ENCODE measurements around the gene CLEC4G. TPM values are rescaled to one million over a fixed set of nuclear protein-coding genes. Genes with fewer than 3 reads are reported as not detected.
A peak's percentile ranks its signal among the peaks of the same experiment; 100 is the strongest.

The CLEC4G gene
- total and polyA plus RNA-seq, 7 donors: 0.08 to 0.69 (median 0.38) TPM; not detected in 2

DNA sequence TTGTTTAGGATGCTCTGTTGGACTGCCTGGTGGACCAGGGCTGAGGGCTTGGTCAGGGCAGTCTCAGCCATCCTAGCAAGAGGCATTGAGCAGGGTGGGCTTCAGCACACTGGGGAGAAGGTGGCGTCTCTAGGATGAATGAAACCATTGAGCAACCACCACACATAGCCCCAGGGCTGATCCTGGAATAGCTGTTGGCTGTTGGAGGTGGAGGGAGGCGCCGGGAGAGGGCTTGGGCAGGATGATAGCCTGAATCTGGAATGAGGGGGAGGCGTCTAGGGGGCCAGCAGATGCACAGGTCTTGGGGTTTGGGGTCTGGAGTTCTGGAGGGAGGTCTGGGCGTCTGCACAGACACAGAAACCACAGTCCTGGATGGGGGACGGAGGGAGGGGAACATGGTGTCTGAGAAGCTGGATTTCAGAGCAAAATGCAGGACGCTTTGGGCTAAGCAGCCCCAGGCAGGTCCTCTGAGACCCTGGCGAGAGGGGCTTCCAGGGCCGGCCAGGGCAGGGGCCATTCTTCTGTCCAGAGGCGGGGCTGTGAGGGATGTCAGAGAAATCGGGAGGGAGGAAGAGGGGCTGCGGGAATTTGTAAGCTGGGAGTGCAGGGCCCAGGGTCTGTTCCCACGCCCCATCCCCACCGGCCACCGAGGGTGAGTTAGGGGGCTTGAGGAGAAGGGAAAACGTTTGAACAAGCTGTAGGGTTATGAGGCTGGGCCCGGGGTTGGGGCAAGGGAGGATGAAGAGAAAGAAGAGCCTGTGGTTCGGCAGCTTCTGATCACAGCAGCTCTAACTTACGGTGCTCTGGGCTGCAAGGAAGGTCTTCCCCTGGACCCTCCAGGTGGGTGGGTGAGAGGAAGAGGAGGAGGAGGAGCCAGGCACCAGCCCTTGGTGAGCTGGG lies 46.1 kb downstream of the CLEC4G start:
- H3K9me3 ChIP-seq: no peaks in the 10 kb centered on the region
- no peak overlapping the region for H3K4me3 ChIP-seq
- ATAC-seq (no peak), DNase-seq (no peak)
- no peak overlapping the region for H3K27ac ChIP-seq
- TF ChIP-seq, protein P1, sequence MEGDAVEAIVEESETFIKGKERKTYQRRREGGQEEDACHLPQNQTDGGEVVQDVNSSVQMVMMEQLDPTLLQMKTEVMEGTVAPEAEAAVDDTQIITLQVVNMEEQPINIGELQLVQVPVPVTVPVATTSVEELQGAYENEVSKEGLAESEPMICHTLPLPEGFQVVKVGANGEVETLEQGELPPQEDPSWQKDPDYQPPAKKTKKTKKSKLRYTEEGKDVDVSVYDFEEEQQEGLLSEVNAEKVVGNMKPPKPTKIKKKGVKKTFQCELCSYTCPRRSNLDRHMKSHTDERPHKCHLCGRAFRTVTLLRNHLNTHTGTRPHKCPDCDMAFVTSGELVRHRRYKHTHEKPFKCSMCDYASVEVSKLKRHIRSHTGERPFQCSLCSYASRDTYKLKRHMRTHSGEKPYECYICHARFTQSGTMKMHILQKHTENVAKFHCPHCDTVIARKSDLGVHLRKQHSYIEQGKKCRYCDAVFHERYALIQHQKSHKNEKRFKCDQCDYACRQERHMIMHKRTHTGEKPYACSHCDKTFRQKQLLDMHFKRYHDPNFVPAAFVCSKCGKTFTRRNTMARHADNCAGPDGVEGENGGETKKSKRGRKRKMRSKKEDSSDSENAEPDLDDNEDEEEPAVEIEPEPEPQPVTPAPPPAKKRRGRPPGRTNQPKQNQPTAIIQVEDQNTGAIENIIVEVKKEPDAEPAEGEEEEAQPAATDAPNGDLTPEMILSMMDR (IDR thresholded peaks at IDR 0.05): no peak
- H3K4me1 ChIP-seq: no peaks in the 10 kb centered on the region
- H3K36me3 ChIP-seq (ENCODE audit: insufficient read depth in 1 of 2, low read depth in 1 of 2): peaks cover 0 to 23% of the 10 kb centered on the region in 2 donors
- H3K27me3 ChIP-seq (ENCODE audit: insufficient read depth in 3 of 3, low read length in 2 of 3): peaks cover 0 to 6% (median 0%) of the 10 kb centered on the region in 3 donors
- intact Hi-C loops (cut with DNase I): no loop called here
- 33 to 38% (median 34%) methylated on average over 18 to 19 of the region's 19 CpGs for WGBS, 3 donors

DNA sequence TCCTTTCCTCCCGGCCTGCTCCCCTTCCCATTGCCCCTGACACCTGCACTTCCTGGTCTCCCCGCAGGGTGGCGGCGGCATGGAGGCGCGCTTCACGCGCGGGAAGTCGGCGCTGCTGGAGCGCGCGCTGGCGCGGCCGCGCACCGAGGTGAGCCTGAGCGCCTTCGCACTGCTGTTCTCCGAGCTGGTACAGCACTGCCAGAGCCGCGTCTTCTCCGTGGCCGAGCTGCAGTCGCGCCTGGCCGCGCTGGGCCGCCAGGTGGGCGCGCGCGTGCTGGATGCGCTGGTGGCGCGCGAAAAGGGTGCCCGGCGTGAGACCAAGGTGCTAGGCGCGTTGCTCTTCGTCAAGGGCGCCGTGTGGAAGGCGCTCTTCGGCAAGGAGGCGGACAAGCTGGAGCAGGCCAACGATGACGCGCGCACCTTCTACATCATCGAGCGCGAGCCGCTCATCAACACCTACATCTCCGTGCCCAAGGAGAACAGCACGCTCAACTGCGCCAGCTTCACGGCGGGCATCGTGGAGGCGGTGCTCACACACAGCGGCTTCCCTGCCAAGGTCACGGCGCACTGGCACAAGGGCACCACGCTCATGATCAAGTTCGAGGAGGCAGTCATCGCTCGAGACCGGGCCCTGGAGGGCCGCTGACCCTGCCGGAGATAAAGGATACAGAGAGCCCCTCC lies 49.6 kb downstream of the CLEC4G start:
- TF ChIP-seq, protein P1 (IDR thresholded peaks at IDR 0.05): no peak
- WGBS, 3 donors: 72 to 80% (median 75%) methylated on average over 73 to 74 of the region's 74 CpGs
- ATAC-seq: no peak
- peak overlapping the region; percentile 100 for H3K4me3 ChIP-seq
- intact Hi-C loops (cut with DNase I): loop anchor here in 1 of 2 donors (5.0 kb wide), 1 partner anchor 325 kb away; no protein-coding TSS in a partner anchor
- peaks cover 0 to 23% of the 10 kb centered on the region in 2 donors for H3K36me3 ChIP-seq (ENCODE audit: insufficient read depth in 1 of 2, low read depth in 1 of 2)
- no peak overlapping the region for H3K27ac ChIP-seq
- H3K9me3 ChIP-seq: no peaks in the 10 kb centered on the region
- no peaks in the 10 kb centered on the region for H3K4me1 ChIP-seq
- no peaks in the 10 kb centered on the region for H3K27me3 ChIP-seq (ENCODE audit: insufficient read depth in 3 of 3, low read length in 2 of 3)
- no peak for DNase-seq

DNA sequence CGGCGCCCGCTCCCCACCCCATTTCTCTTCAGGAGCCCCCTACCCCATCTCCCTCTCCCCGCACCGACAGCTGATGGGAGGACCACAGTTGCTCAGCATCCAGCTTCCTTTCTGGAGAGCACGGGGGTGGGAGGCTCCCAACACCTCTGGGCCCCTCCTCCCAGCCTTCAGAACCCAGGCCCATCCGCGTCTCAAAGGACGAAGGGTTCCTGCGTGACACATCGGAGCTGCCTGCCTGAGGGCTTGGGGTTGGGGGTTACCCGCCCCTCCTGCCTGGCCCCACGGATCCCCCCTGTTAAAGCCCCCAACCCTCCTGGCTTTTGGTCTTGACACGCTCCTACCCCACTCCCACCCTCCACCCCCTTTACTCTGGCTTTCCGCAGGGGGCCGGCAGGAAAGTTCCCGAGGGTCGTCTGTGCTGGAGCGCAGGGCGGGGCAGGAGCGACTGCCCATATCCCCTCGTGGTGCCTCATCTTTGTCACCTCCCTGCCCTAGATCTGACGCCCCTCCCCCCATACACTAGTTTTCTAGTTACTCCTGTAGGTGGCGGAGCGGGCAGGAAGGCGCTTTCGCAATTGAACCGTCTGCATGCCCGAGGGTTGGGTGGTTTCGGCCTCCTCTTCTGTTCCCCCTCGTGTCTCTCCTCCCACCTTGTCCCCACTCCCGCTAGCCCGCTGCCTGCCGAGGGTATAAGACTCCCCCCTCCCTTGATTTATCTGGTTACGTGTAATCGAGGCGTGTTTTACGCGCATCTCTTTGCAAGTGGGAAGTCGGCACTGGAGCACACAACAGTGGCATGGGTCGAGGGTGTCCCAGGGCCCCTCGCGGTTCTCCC lies 50.4 kb downstream of the CLEC4G start:
- ATAC-seq: peak; percentile 69 to 84 (median 78)
- H3K27me3 ChIP-seq (ENCODE audit: insufficient read depth in 3 of 3, low read length in 2 of 3): peaks cover 0 to 3% (median 0%) of the 10 kb centered on the region in 3 donors
- no peaks in the 10 kb centered on the region for H3K9me3 ChIP-seq
- H3K4me1 ChIP-seq: no peaks in the 10 kb centered on the region
- WGBS, 3 donors: 3 to 7% (median 6%) methylated on average over 41 to 43 of the region's 43 CpGs
- H3K27ac ChIP-seq: peak overlapping the region; percentile 93
- DNase-seq: peak; percentile 77 to 89
- TF ChIP-seq, protein P1 (IDR thresholded peaks at IDR 0.05): peak; percentile 44
- H3K4me3 ChIP-seq: peak overlapping the region; percentile 100
- intact Hi-C loops (cut with DNase I): loop anchor here (1.0 to 5.0 kb wide), 4 partner anchors 31 to 324 kb away; no protein-coding TSS in a partner anchor
- peaks cover 0 to 23% of the 10 kb centered on the region in 2 donors for H3K36me3 ChIP-seq (ENCODE audit: insufficient read depth in 1 of 2, low read depth in 1 of 2)

DNA sequence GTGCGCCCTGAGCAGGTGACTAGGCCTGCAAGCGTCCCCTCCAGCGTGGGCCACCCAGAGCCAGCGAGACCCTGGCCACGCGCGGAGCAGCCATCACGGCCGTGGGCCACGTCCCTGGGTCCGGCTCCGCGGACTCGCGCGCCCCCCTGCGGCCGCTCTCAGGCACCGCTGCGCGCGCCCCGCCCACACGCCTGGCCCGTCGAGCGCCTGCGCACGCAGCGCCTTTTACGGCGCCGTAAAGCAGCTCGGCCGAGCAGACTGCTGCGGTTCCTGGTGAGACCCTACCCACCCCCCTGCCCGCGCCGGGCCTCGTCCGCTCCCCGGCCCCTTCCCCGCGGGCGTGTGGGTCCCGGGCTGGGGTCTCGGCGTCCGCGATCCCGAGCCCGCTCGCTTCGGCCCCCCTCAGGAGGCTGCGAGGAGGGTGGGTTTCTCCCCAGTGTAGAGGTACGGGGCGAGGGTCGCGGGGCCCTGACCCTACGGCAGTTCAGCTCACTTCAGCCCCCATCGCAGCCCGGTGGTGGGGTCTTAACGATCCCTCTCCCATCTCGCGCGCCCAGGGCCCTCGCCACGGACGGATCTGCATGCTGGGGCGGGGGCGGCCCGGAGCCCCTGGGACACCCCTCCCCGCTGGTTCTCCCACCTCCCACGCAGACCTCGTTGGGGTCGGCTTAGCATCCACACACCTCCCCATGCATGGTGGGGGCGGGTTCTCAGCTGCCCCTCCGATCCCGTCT lies 51.1 kb downstream of the CLEC4G start, which contains the start of gene TRAPPC5:
Gene TRAPPC5 (plus strand): TSS at position 228 of the 734 bp plus-strand sequence. CDS start 1,421 bp downstream, outside the sequence.
- intact Hi-C loops (cut with DNase I): loop anchor here (1.0 to 5.0 kb wide), 5 partner anchors 28 to 323 kb away; no protein-coding TSS in a partner anchor
- ATAC-seq: peak; percentile 89 to 96 (median 93)
- peak; percentile 89 to 92 for DNase-seq
- Histone ChIP-seq H3K4me1 (no peaks in the 10 kb centered on the region), H3K27me3 (ENCODE audit: insufficient read depth in 3 of 3, low read length in 2 of 3) (peaks cover 0 to 11% (median 0%) of the 10 kb centered on the region in 3 donors), H3K27ac (peak within 1 kb of the TSS; percentile 93), H3K9me3 (no peaks in the 10 kb centered on the region), H3K36me3 (ENCODE audit: insufficient read depth in 1 of 2, low read depth in 1 of 2) (peaks cover 0 to 23% of the 10 kb centered on the region in 2 donors), H3K4me3 (peak within 1 kb of the TSS; percentile 100)
- TF ChIP-seq, protein P1 (IDR thresholded peaks at IDR 0.05): peak; percentile 98
- WGBS, 3 donors: 0 to 1% (median 1%) methylated on average over 50 to 79 of the region's 79 CpGs
